Gastroesophageal sphincter (tissue), 4 donors: ENCODE results near the gene DCP2. TPM values are rescaled to one million over a fixed set of nuclear protein-coding genes. Genes with fewer than 3 reads are reported as not detected.

Experiments
- ATAC-seq: fragments of 150-250 bp; one replicate; pipeline ENCODE4 v1.9.1; 2016; ENCODE audit warnings: mild to moderate bottlenecking, moderate library complexity
- H3K27ac ChIP-seq, 4 donors: fragments of 200-600 bp; sonication (generic) in 3 of 4; 1 replicate in 3 of 4; 2 replicates in 1 of 4; pipeline ENCODE4 v1.5.1; 2016 to 2019
- H3K27me3 ChIP-seq: fragments of 200-600 bp; sonication (generic); one replicate; pipeline ENCODE4 v1.5.1; 2019
- H3K36me3 ChIP-seq, 2 donors: fragments of 200-600 bp; sonication (generic); one replicate each; pipeline ENCODE4 v1.5.1; 2019; ENCODE audit warnings: control low read depth in 1 of 2
- H3K4me1 ChIP-seq, 3 donors: fragments of 200-600 bp; sonication (generic); 1 replicate in 2 of 3; 2 replicates in 1 of 3; pipeline ENCODE4 v1.5.1; 2016 to 2019; ENCODE audit warnings: control low read depth in 2 of 3
- H3K4me3 ChIP-seq, 2 donors: fragments of 200-600 bp; sonication (generic); one replicate each; pipeline ENCODE4 v1.5.1; 2019; ENCODE audit warnings: mild to moderate bottlenecking in 1 of 2, moderate library complexity in 1 of 2
- H3K9me3 ChIP-seq, 3 donors: fragments of 200-600 bp; sonication (generic); one replicate each; pipeline ENCODE4 v1.5.1; 2017 to 2019; ENCODE audit warnings: control low read depth in 2 of 3
- EP300 ChIP-seq: sonication (generic); formaldehyde crosslinking; IDR thresholded peaks from one replicate; pipeline ENCODE4 v1.6.1; 2017; ENCODE audit warnings: antibody characterized with exemption, mild to moderate bottlenecking
- POLR2A ChIP-seq, 2 donors: fragments of 450-650 bp; IDR thresholded peaks; one replicate each; pipeline ENCODE4 v1.6.1; 2017; ENCODE audit warnings: antibody characterized with exemption in 2 of 2, mild to moderate bottlenecking in 2 of 2, moderate library complexity in 1 of 2
- POLR2AphosphoS5 ChIP-seq: sonication (generic); formaldehyde crosslinking; IDR thresholded peaks from one replicate; pipeline ENCODE4 v1.6.1; 2017; ENCODE audit warnings: antibody characterized with exemption
- WGBS, 2 donors: methylation state at CpG; one replicate each; pipeline ENCODE4 v1.1.5; 2018; ENCODE audit warnings: low coverage in 1 of 2; 5-methylcytosine and 5-hydroxymethylcytosine counted together
- total RNA-seq, 4 donors: library from RNA; depleted of rRNA; stranded (reverse); fragments of >200 nt; gene quantifications; one replicate each; pipeline ENCODE4 v1.1.0, GENCODE V29; 2016
- TF ChIP-seq, protein P1 (sequence below), 4 experiments: fragments of 200-600 bp in 2 of 4; fragments of 450-650 bp in 2 of 4; sonication (generic) in 1 of 4; IDR thresholded peaks; one replicate each; pipeline ENCODE4 v1.5.1; 2017 to 2019; ENCODE audit warnings: antibody characterized with exemption in 4 of 4, mild to moderate bottlenecking in 2 of 4, moderate library complexity in 2 of 4

The DCP2 gene
- total RNA-seq, 4 donors from 2014 or later = 13.2 to 37.6 (median 24.9) TPM

DNA sequence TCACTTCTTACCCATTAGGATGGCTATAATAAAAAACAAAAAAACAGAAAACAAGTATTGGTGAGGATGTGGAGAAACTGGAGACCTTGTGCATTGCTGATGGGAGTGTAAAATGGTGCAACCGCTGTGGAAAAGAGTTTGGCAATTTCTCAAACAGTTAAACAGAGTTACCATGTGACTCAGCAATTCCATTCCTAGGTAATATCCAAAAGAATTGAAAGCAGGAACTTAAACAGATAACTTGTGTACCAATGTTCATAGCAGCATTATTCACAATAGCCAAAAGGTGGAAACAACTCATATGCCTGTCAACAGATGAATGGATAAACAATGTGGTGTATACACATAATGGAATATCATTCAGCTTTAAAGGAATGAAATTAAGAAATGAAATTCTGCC is 28.9 kb downstream of the DCP2 start:
- Histone ChIP-seq H3K27ac (no peak overlapping the region), H3K36me3 (peaks cover 0 to 88% of the 10 kb centered on the region in 2 donors), H3K9me3 (no peaks in the 10 kb centered on the region), H3K27me3 (no peaks in the 10 kb centered on the region), H3K4me3 (no peak overlapping the region), H3K4me1 (no peaks in the 10 kb centered on the region)
- ATAC-seq = no peak
- TF ChIP-seq, protein P1, sequence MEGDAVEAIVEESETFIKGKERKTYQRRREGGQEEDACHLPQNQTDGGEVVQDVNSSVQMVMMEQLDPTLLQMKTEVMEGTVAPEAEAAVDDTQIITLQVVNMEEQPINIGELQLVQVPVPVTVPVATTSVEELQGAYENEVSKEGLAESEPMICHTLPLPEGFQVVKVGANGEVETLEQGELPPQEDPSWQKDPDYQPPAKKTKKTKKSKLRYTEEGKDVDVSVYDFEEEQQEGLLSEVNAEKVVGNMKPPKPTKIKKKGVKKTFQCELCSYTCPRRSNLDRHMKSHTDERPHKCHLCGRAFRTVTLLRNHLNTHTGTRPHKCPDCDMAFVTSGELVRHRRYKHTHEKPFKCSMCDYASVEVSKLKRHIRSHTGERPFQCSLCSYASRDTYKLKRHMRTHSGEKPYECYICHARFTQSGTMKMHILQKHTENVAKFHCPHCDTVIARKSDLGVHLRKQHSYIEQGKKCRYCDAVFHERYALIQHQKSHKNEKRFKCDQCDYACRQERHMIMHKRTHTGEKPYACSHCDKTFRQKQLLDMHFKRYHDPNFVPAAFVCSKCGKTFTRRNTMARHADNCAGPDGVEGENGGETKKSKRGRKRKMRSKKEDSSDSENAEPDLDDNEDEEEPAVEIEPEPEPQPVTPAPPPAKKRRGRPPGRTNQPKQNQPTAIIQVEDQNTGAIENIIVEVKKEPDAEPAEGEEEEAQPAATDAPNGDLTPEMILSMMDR (IDR thresholded peaks at IDR 0.05) = no peak
- TF ChIP-seq EP300 (no peak), POLR2A (IDR thresholded peaks at IDR 0.05) (no peak), POLR2AphosphoS5 (no peak)
- WGBS, 2 donors = 63 to 80% methylated on average over 1 of the region's 1 CpG

DNA sequence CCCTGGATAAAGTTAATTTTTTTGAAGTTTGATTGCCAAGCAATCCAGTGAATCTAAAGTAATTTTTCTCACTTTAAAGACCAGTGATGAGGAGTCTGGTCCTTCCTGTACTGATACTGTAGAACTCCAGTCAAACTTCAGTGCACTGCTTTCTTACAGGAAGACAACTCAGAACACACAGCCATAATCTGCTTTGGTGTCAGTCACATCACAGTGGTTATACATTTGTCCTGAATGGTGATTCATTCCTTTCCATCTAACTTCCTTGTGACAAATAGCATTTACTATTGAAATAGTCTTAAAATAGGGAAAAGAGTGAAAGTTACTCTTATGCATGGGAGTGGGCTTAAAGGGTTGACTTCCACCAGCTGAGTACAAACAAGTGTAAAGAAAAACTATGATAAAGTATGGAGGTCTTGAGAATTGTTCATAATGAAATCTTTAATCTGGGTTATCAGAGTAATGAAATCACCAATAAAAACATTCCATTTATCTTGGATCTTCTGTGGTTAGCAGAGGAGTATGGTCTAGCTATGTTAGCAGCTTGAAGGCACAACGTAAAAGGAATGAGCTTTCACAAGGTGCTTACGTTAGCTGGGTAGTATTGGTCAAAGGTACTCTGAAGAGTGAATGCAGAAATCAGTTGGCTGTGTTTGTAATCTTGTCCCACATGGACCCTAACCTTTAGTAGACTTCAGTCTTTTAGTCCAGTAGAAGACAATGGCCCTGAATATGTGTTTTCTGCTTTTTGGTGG is 41.5 kb downstream of the DCP2 start:
- peaks cover 0 to 45% of the 10 kb centered on the region in 2 donors for H3K36me3 ChIP-seq
- H3K27me3 ChIP-seq = no peaks in the 10 kb centered on the region
- H3K4me3 ChIP-seq = no peak overlapping the region
- WGBS, 2 donors = 94 to 100% methylated on average over 1 to 2 of the region's 2 CpGs
- ATAC-seq = no peak
- TF ChIP-seq EP300 = no peak
- H3K9me3 ChIP-seq = no peaks in the 10 kb centered on the region
- no peak overlapping the region for H3K27ac ChIP-seq
- no peaks in the 10 kb centered on the region for H3K4me1 ChIP-seq

DNA sequence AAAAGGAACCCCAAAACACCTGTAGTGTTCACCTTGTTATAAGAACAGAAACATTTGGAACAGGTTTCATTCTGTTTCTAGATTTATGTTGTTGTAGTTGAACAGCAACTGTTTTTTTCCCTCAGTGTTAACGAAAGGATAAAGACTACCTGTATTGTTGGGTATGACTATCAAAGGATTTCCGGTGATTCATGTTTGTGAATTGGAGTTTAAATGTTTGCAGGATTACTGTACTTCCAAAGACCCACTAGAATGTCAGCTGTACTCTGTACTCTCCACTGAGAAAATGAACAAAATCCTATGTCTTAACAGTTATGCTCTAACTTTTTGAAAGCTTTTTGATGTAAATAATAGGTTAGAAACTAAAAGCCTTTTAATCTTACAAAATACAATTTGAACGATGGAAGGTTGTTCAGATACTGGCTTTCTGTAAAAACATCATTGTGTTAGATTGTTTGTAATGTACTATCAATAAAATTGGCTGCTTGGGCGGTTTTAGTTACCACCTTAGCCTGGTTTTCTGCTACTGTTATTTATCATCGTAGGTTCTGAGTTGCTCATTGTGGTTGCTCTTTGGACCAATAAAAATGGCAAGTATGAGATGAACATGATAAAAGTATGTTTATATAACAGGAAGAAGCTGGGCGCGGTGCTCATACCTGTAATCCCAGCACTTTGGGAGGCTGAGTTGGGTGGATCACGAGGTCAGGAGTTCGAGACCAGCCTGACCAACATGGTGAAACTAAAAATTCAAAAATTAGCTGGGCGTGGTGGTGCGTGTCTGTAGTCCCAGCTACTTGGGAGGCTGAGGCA is 44.1 kb downstream of the DCP2 start:
- Histone ChIP-seq H3K4me1 (no peaks in the 10 kb centered on the region), H3K9me3 (no peaks in the 10 kb centered on the region), H3K27me3 (no peaks in the 10 kb centered on the region), H3K36me3 (peaks cover 0 to 34% of the 10 kb centered on the region in 2 donors), H3K27ac (no peak overlapping the region), H3K4me3 (no peak overlapping the region)
- 89 to 94% methylated on average over 8 to 9 of the region's 11 CpGs for WGBS, 2 donors
- no peak for ATAC-seq
- no peak for TF ChIP-seq EP300
- no peak for TF ChIP-seq POLR2A (IDR thresholded peaks at IDR 0.05)
- TF ChIP-seq POLR2AphosphoS5 = no peak
- TF ChIP-seq, protein P1 (IDR thresholded peaks at IDR 0.05) = no peak

DNA sequence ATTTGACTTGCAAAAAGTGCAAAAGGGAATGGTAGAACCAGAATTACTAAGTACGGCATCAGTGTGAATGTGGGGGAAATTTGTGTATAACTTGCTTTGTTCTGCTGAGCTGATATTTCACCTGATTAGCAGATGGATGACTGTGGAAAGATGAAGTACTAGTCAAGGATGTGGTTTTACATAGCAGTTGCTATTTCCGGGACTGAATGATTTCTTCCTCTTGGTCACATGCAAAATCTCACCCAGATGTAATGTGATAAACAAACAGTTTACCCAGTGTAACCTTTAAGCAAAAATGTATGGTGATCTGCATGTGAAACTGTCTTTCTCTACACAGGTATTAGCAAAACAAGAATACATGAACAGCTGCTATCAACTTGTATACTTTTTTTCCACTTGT is 46.1 kb downstream of the DCP2 start:
- H3K4me1 ChIP-seq = no peaks in the 10 kb centered on the region
- ATAC-seq = no peak
- H3K36me3 ChIP-seq = peaks cover 0 to 42% of the 10 kb centered on the region in 2 donors
- WGBS, 2 donors = 47 to 68% methylated on average over 2 of the region's 2 CpGs
- no peaks in the 10 kb centered on the region for H3K27me3 ChIP-seq
- TF ChIP-seq POLR2A (IDR thresholded peaks at IDR 0.05) (no peak), POLR2AphosphoS5 (no peak), EP300 (no peak)
- TF ChIP-seq, protein P1 (IDR thresholded peaks at IDR 0.05) = no peak
- H3K9me3 ChIP-seq = no peaks in the 10 kb centered on the region
- H3K4me3 ChIP-seq = no peak overlapping the region
- H3K27ac ChIP-seq = no peak overlapping the region

DNA sequence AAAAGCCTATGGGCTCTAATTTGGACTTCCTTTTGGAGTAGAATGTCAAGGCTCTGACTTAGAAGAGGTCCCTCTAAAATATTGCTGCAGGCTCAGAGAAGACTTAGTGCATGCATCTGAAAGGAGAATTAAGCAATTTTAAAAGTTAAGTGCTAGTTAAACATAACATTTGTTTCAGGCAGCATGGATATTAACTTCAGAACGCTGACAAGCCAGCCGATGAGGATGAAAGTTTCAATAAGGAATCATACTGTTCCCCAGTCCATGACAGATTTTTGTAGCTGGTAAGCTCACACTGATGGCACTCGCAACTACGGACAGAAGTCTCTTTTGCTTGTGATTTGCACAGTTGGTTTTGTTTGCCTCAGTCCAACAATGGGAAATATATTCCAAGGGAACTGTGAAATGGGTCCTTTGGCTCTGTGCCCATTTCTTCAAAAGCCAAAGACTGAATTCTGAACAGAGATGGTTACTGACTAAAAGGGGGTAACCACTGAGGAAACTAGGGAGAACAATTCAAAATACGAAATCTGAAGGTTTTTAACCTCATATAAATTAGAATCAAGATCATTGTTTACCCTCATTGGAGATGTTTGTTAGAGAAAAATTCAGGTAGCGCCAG is 47.6 kb downstream of the DCP2 start:
- H3K9me3 ChIP-seq = no peaks in the 10 kb centered on the region
- no peak for ATAC-seq
- no peak overlapping the region for H3K27ac ChIP-seq
- 64 to 68% methylated on average over 5 to 6 of the region's 6 CpGs for WGBS, 2 donors
- TF ChIP-seq, protein P1 (IDR thresholded peaks at IDR 0.05) = no peak
- TF ChIP-seq POLR2AphosphoS5 (no peak), POLR2A (IDR thresholded peaks at IDR 0.05) (no peak), EP300 (no peak)
- no peak overlapping the region for H3K4me3 ChIP-seq
- no peaks in the 10 kb centered on the region for H3K4me1 ChIP-seq
- no peaks in the 10 kb centered on the region for H3K27me3 ChIP-seq
- H3K36me3 ChIP-seq = peaks cover 0 to 51% of the 10 kb centered on the region in 2 donors
